CD14-positive monocyte (primary cell): ENCODE measurements around the gene PIAS4. TPM values are rescaled to one million over a fixed set of nuclear protein-coding genes. Genes with fewer than 3 reads are reported as not detected.

Experiments used
- DNase-seq, 3 donors: peaks; one replicate each; pipeline ENCODE4 v3.0.0-alpha.2; 2011 to 2022
- H2AFZ ChIP-seq: 2 replicates; pipeline ENCODE4 v1.6.0; 2012; ENCODE audit warnings: mild to moderate bottlenecking, low read depth, low read length, inconsistent platforms; ENCODE audit not compliant: insufficient read depth, poor library complexity, severe bottlenecking
- H3K27ac ChIP-seq, 2 donors: 1 replicate in 1 of 2; 2 replicates in 1 of 2; pipeline ENCODE4 v1.5.1; 2012 to 2013; ENCODE audit warnings: low read length in 2 of 2, control low read depth in 1 of 2, inconsistent platforms in 1 of 2, low read depth in 1 of 2, mild to moderate bottlenecking in 1 of 2
- H3K27me3 ChIP-seq, 2 donors: one replicate each; pipeline versions ENCODE4 v1.6.0 to v1.6.1; 2011 to 2013; ENCODE audit warnings: low read length in 2 of 2; ENCODE audit not compliant: control insufficient read depth in 2 of 2, insufficient read depth in 2 of 2
- H3K36me3 ChIP-seq, 2 donors: replicated peaks in 1 of 2; 1 replicate in 1 of 2; 2 replicates in 1 of 2; pipeline versions ENCODE4 v1.5.1 to v1.6.1; 2012 to 2013; ENCODE audit warnings: low read length in 2 of 2, control low read depth in 1 of 2, inconsistent platforms in 1 of 2, mild to moderate bottlenecking in 1 of 2; ENCODE audit not compliant: insufficient read depth in 2 of 2, control insufficient read depth in 1 of 2
- H3K4me1 ChIP-seq, 2 donors: 1 replicate in 1 of 2; 2 replicates in 1 of 2; pipeline versions ENCODE4 v1.5.1 to v1.6.1; 2012 to 2013; ENCODE audit warnings: low read length in 2 of 2, control low read depth in 1 of 2, inconsistent platforms in 1 of 2, mild to moderate bottlenecking in 1 of 2, moderate library complexity in 1 of 2; ENCODE audit not compliant: insufficient read depth in 2 of 2, control insufficient read depth in 1 of 2
- H3K4me2 ChIP-seq: replicated peaks from 2 replicates; pipeline ENCODE3; 2012; ENCODE audit warnings: low read length, moderate library complexity, mild to moderate bottlenecking; ENCODE audit not compliant: poor library complexity, severe bottlenecking; ENCODE audit errors: extremely low read depth
- H3K4me3 ChIP-seq, 3 experiments: fragments of 200-600 bp in 1 of 3; sonication (generic) in 1 of 3; replicated peaks in 1 of 3; 1 replicate in 2 of 3; 2 replicates in 1 of 3; pipeline ENCODE4 v1.5.1; 2011 to 2013; ENCODE audit warnings: low read length in 3 of 3, mild to moderate bottlenecking in 3 of 3, control low read depth in 2 of 3, low read depth in 2 of 3, inconsistent platforms in 1 of 3, moderate library complexity in 1 of 3
- H3K79me2 ChIP-seq: 2 replicates; pipeline ENCODE4 v1.6.0; 2012; ENCODE audit warnings: mild to moderate bottlenecking, control low read depth, inconsistent platforms, low read length, moderate library complexity; ENCODE audit not compliant: insufficient read depth
- H3K9ac ChIP-seq: 2 replicates; pipeline ENCODE4 v1.6.0; 2017; ENCODE audit warnings: low read length, mild to moderate bottlenecking; ENCODE audit not compliant: insufficient read depth, poor library complexity, severe bottlenecking
- H3K9me3 ChIP-seq, 2 donors: replicated peaks in 1 of 2; 1 replicate in 1 of 2; 2 replicates in 1 of 2; pipeline versions ENCODE4 v1.5.1 to v1.6.1; 2012 to 2013; ENCODE audit warnings: low read length in 2 of 2, control low read depth in 1 of 2; ENCODE audit not compliant: control insufficient read depth in 1 of 2, insufficient read depth in 1 of 2
- H4K20me1 ChIP-seq: 2 replicates; pipeline ENCODE4 v1.6.0; 2012; ENCODE audit warnings: mild to moderate bottlenecking, low read length, control low read depth, moderate library complexity; ENCODE audit not compliant: insufficient read depth
- H3K27ac Mint-ChIP-seq, 7 donors: one replicate each; pipeline ENCODE4 v1.8.0; 2020; ENCODE audit warnings: mild to moderate bottlenecking in 7 of 7, mixed read lengths in 7 of 7, moderate library complexity in 6 of 7, inconsistent platforms in 2 of 7
- H3K27me3 Mint-ChIP-seq, 3 donors: one replicate each; pipeline ENCODE4 v1.8.0; 2021 to 2022; ENCODE audit warnings: low read depth in 3 of 3, mild to moderate bottlenecking in 3 of 3, mixed read lengths in 3 of 3, moderate library complexity in 3 of 3, inconsistent platforms in 1 of 3
- H3K36me3 Mint-ChIP-seq, 2 donors: one replicate each; pipeline ENCODE4 v1.8.0; 2020; ENCODE audit warnings: mixed read lengths in 2 of 2, inconsistent platforms in 1 of 2, mild to moderate bottlenecking in 1 of 2
- H3K4me1 Mint-ChIP-seq: one replicate; pipeline ENCODE4 v1.8.0; 2020; ENCODE audit warnings: mild to moderate bottlenecking, mixed read lengths
- H3K4me3 Mint-ChIP-seq, 2 donors: one replicate each; pipeline ENCODE4 v1.8.0; 2020; ENCODE audit warnings: mild to moderate bottlenecking in 2 of 2, mixed read lengths in 2 of 2, moderate library complexity in 1 of 2
- H3K9me3 Mint-ChIP-seq, 7 donors: one replicate each; pipeline ENCODE4 v1.8.0; 2020 to 2022; ENCODE audit warnings: mixed read lengths in 7 of 7, mild to moderate bottlenecking in 6 of 7, moderate library complexity in 6 of 7, inconsistent platforms in 2 of 7
- CTCF ChIP-seq: fragments of 200-600 bp; IDR thresholded peaks from one replicate; pipeline ENCODE4 v1.8.0; 2022; ENCODE audit warnings: antibody characterized with exemption, mild to moderate bottlenecking
- WGBS: methylation state at CpG from one replicate; pipeline ENCODE4 v1.1.5; 2013; ENCODE audit warnings: missing lambda C conversion rate; ENCODE audit not compliant: insufficient coverage; 5-methylcytosine and 5-hydroxymethylcytosine counted together
- intact Hi-C, 2 donors: fragments of 100-400 bp; cut with micrococcal nuclease; formaldehyde crosslinking; loops; one replicate each; pipeline versions ENCODE4 v1.15.0 to v1.15.1; 2023
- polyA plus RNA-seq, 3 donors: library from polyadenylated mRNA; depleted of rRNA in 1 of 3; unstranded in 2 of 3; stranded (reverse) in 1 of 3; fragments of 300-500 nt in 2 of 3; fragments of >200 nt in 1 of 3; fragmentation: Illumina TruSeq in 2 of 3; gene quantifications; 1 replicate in 2 of 3; 2 replicates in 1 of 3; pipeline ENCODE4 v1.2.3, GENCODE V29; 2012 to 2021

PIAS4 gene
- polyA plus RNA-seq, 3 donors = 2.3 to 8.1 (median 5.9) TPM

GRCh38 chr19:3976495-3977241 lies 30.9 kb upstream of the PIAS4 start:
- no peaks in the 10 kb centered on the region for H3K27me3 ChIP-seq
- H3K9ac ChIP-seq = no peak overlapping the region
- no peak overlapping the region for H3K4me2 ChIP-seq
- intact Hi-C loops = no loop called here
- Mint-ChIP-seq H3K4me3 (no peak overlapping the region), H3K36me3 (peaks cover 55 to 66% of the 10 kb centered on the region in 2 donors), H3K4me1 (no peaks in the 10 kb centered on the region), H3K27ac (peak overlapping the region in 1 of 7 donors; percentile 50), H3K9me3 (no peaks in the 10 kb centered on the region), H3K27me3 (peaks cover 0 to 2% (median 0%) of the 10 kb centered on the region in 3 donors)
- no peak for DNase-seq
- no peak overlapping the region for H3K27ac ChIP-seq
- H3K36me3 ChIP-seq = peaks cover 65 to 67% of the 10 kb centered on the region in 2 donors
- TF ChIP-seq CTCF = no peak
- H3K79me2 ChIP-seq = peaks cover 39% of the 10 kb centered on the region
- peaks cover 67% of the 10 kb centered on the region for H4K20me1 ChIP-seq
- no peak overlapping the region for H3K4me3 ChIP-seq
- no peaks in the 10 kb centered on the region for H3K9me3 ChIP-seq
- no peak overlapping the region for H2AFZ ChIP-seq
- peaks cover 0 to under 1% of the 10 kb centered on the region in 2 donors for H3K4me1 ChIP-seq
- WGBS = 92% methylated on average over 29 of the region's 29 CpGs

- H3K4me2 ChIP-seq = no peak overlapping the region
- peaks cover 75% of the 10 kb centered on the region for H4K20me1 ChIP-seq
- no peaks in the 10 kb centered on the region for H3K27me3 Mint-ChIP-seq
- no peak overlapping the region for H3K4me3 ChIP-seq
- H3K9ac ChIP-seq = no peak overlapping the region
- H3K4me1 ChIP-seq = no peaks in the 10 kb centered on the region
- no peak for DNase-seq
- no peaks in the 10 kb centered on the region for H3K9me3 ChIP-seq
- H3K36me3 Mint-ChIP-seq = peaks cover 62 to 74% of the 10 kb centered on the region in 2 donors
- 96% methylated on average over 46 of the region's 59 CpGs for WGBS
- H3K9me3 Mint-ChIP-seq = no peaks in the 10 kb centered on the region
- intact Hi-C loops = no loop called here
- H3K4me1 Mint-ChIP-seq = no peaks in the 10 kb centered on the region
- no peak for TF ChIP-seq CTCF
- H3K27ac ChIP-seq = no peak overlapping the region
- H3K79me2 ChIP-seq = peaks cover 47% of the 10 kb centered on the region
- H3K4me3 Mint-ChIP-seq = no peak overlapping the region
- H2AFZ ChIP-seq = no peak overlapping the region
- H3K27me3 ChIP-seq = no peaks in the 10 kb centered on the region
- H3K27ac Mint-ChIP-seq = no peak overlapping the region
- peaks cover 73 to 75% of the 10 kb centered on the region in 2 donors for H3K36me3 ChIP-seq
Observed at GRCh38 chr19:3977242-3978143, 30.0 kb upstream of the PIAS4 start.
